IMR-90 (cell line): Measurements from ENCODE around the gene ACSL6. TPM values are rescaled to one million over a fixed set of nuclear protein-coding genes. Genes with fewer than 3 reads are reported as not detected.

Experiments
- ATAC-seq: fragments of 200-7000 bp; cut with Tn5 transposase; 2 replicates; pipeline ENCODE4 v1.9.1; 2020; ENCODE audit warnings: low read depth, mild to moderate bottlenecking, moderate library complexity
- BruUV-seq: library from RNA; stranded (reverse); fragments of 400-500 nt; replicated peaks from 2 replicates; lab custom pipeline; 2021; lab: Mats Ljungman, UMichigan
- CTCF ChIA-PET: fragments of 300-600 bp; formaldehyde crosslinking; extraction: SDS; loops from one replicate; lab custom pipeline; 2021; ENCODE audit warnings: antibody characterized with exemption; lab: Yijun Ruan, JAX
- POLR2A ChIA-PET: fragments of 300-600 bp; sonication (Branson Sonifier 250); formaldehyde crosslinking; loops from one replicate; lab custom pipeline; 2022; ENCODE audit warnings: antibody characterized with exemption; ENCODE audit not compliant: unreplicated experiment; lab: Charles Lee
- DNase-seq: peaks from one replicate; pipeline ENCODE4 v3.0.0; 2013
- H2AFZ ChIP-seq: replicated peaks from 2 replicates; pipeline ENCODE3; 2013; ENCODE audit warnings: low read length, mild to moderate bottlenecking; ENCODE audit not compliant: poor library complexity
- H2AK5ac ChIP-seq: 2 replicates; pipeline ENCODE4 v1.6.1; 2013; ENCODE audit warnings: low read depth, low read length, inconsistent platforms
- H2AK9ac ChIP-seq: replicated peaks from 2 replicates; pipeline ENCODE3; 2013; ENCODE audit warnings: mild to moderate bottlenecking, low read depth, low read length, moderate library complexity; ENCODE audit not compliant: poor library complexity
- H2BK120ac ChIP-seq: 2 replicates; pipeline ENCODE4 v1.6.1; 2013; ENCODE audit warnings: low read depth, low read length, inconsistent platforms
- H2BK15ac ChIP-seq: 3 replicates; pipeline ENCODE4 v1.6.1; 2013; ENCODE audit warnings: low read depth, low read length, inconsistent platforms
- H2BK20ac ChIP-seq: 2 replicates; pipeline ENCODE4 v1.6.1; 2013; ENCODE audit warnings: low read depth, mild to moderate bottlenecking, inconsistent platforms, low read length, moderate library complexity
- H2BK5ac ChIP-seq: 2 replicates; pipeline ENCODE4 v1.6.1; 2013; ENCODE audit warnings: mild to moderate bottlenecking, low read depth, low read length, inconsistent platforms; ENCODE audit not compliant: poor library complexity, severe bottlenecking
- H3K14ac ChIP-seq: replicated peaks from 2 replicates; pipeline ENCODE4 v1.6.1; 2013; ENCODE audit warnings: low read depth, low read length, inconsistent platforms
- H3K18ac ChIP-seq: 2 replicates; pipeline ENCODE4 v1.6.1; 2013; ENCODE audit warnings: low read depth, low read length, control low read depth
- H3K23ac ChIP-seq: 2 replicates; pipeline ENCODE4 v1.6.1; 2013; ENCODE audit warnings: low read depth, low read length, inconsistent platforms
- H3K27ac ChIP-seq: 2 replicates; pipeline ENCODE4 v1.5.1; 2013; ENCODE audit warnings: mild to moderate bottlenecking, control low read depth, low read length; ENCODE audit not compliant: insufficient read depth
- H3K27me3 ChIP-seq: 2 replicates; pipeline ENCODE4 v1.6.1; 2013; ENCODE audit warnings: low read length; ENCODE audit not compliant: control insufficient read depth, insufficient read depth
- H3K36me3 ChIP-seq: 2 replicates; pipeline ENCODE4 v1.6.1; 2013; ENCODE audit warnings: low read length, mixed read lengths; ENCODE audit not compliant: control insufficient read depth, insufficient read depth
- H3K4ac ChIP-seq: 2 replicates; pipeline ENCODE4 v1.6.1; 2013; ENCODE audit warnings: low read depth, low read length, inconsistent platforms
- H3K4me1 ChIP-seq: 2 replicates; pipeline ENCODE4 v1.6.1; 2013; ENCODE audit warnings: low read length, mixed read lengths; ENCODE audit not compliant: control insufficient read depth, insufficient read depth
- H3K4me2 ChIP-seq: 2 replicates; pipeline ENCODE4 v1.6.1; 2013; ENCODE audit warnings: low read depth, mild to moderate bottlenecking, control low read depth, low read length, moderate library complexity
- H3K4me3 ChIP-seq: 2 replicates; pipeline ENCODE4 v1.5.1; 2013; ENCODE audit warnings: low read depth, mild to moderate bottlenecking, control low read depth, low read length, moderate library complexity; ENCODE audit not compliant: insufficient read depth
- H3K56ac ChIP-seq: 2 replicates; pipeline ENCODE4 v1.6.1; 2013; ENCODE audit warnings: low read length, inconsistent platforms; ENCODE audit not compliant: insufficient read depth; ENCODE audit errors: extremely low read depth
- H3K79me1 ChIP-seq, 2 experiments: 2 replicates each; pipeline ENCODE4 v1.6.1; 2013; ENCODE audit warnings: low read length in 2 of 2, inconsistent platforms in 1 of 2, low read depth in 1 of 2
- H3K9ac ChIP-seq: 2 replicates; pipeline ENCODE4 v1.6.1; 2013; ENCODE audit warnings: low read depth, low read length, control low read depth
- H3K9me1 ChIP-seq: 2 replicates; pipeline ENCODE4 v1.6.1; 2013; ENCODE audit warnings: low read length, inconsistent platforms; ENCODE audit not compliant: insufficient read depth
- H3K9me3 ChIP-seq: 2 replicates; pipeline ENCODE4 v1.6.1; 2013; ENCODE audit warnings: low read length; ENCODE audit not compliant: control insufficient read depth, insufficient read depth
- H4K20me1 ChIP-seq: 2 replicates; pipeline ENCODE4 v1.6.1; 2013; ENCODE audit warnings: low read length, inconsistent platforms; ENCODE audit not compliant: insufficient read depth
- H4K5ac ChIP-seq: 2 replicates; pipeline ENCODE4 v1.6.1; 2013; ENCODE audit warnings: mild to moderate bottlenecking, low read depth, low read length, control low read depth
- H4K8ac ChIP-seq, 2 experiments: 2 replicates each; pipeline ENCODE4 v1.6.1; 2013; ENCODE audit warnings: low read depth in 2 of 2, low read length in 2 of 2, control low read depth in 1 of 2, inconsistent platforms in 1 of 2
- H4K91ac ChIP-seq: 2 replicates; pipeline ENCODE4 v1.6.1; 2013; ENCODE audit warnings: low read depth, low read length, inconsistent platforms; ENCODE audit not compliant: insufficient read depth
- BHLHE40 ChIP-seq: fragments of 150-350 bp; IDR thresholded peaks from 2 replicates; pipeline ENCODE4 v1.6.1; 2016; ENCODE audit warnings: mild to moderate bottlenecking, low read depth, low read length
- CEBPB ChIP-seq: IDR thresholded peaks from 2 replicates; pipeline ENCODE4 v1.6.1; 2012; ENCODE audit warnings: low read depth, low read length, improper control_type of control experiment
- CHD1 ChIP-seq: IDR thresholded peaks from 2 replicates; pipeline ENCODE4 v1.6.1; 2012; ENCODE audit warnings: low read depth, low read length, improper control_type of control experiment
- CTCF ChIP-seq: conservative IDR thresholded peaks from 2 replicates; pipeline ENCODE4 v1.5.1; 2012; ENCODE audit warnings: mild to moderate bottlenecking, low read depth, low read length, improper control_type of control experiment
- ELK1 ChIP-seq: fragments of 150-350 bp; IDR thresholded peaks from 2 replicates; pipeline ENCODE4 v1.6.1; 2016; ENCODE audit warnings: low read depth, mild to moderate bottlenecking, low read length, moderate library complexity, borderline replicate concordance
- FOS ChIP-seq: fragments of 150-350 bp; IDR thresholded peaks from 2 replicates; pipeline ENCODE4 v1.6.1; 2016; ENCODE audit warnings: low read depth, low read length
- MAFK ChIP-seq: IDR thresholded peaks from 2 replicates; pipeline ENCODE4 v1.6.1; 2012; ENCODE audit warnings: low read depth, low read length, improper control_type of control experiment
- MAZ ChIP-seq: IDR thresholded peaks from 2 replicates; pipeline ENCODE4 v1.6.1; 2012; ENCODE audit warnings: low read depth, mild to moderate bottlenecking, low read length, improper control_type of control experiment, moderate library complexity, borderline replicate concordance
- MXI1 ChIP-seq: IDR thresholded peaks from 2 replicates; pipeline ENCODE4 v1.6.1; 2012; ENCODE audit warnings: low read depth, mild to moderate bottlenecking, low read length, moderate library complexity, borderline replicate concordance
- NFE2L2 ChIP-seq: fragments of 150-350 bp; IDR thresholded peaks from 2 replicates; pipeline ENCODE4 v1.6.1; 2016; ENCODE audit warnings: low read depth, mild to moderate bottlenecking, low read length
- POLR2A ChIP-seq: IDR thresholded peaks from 2 replicates; pipeline ENCODE4 v1.6.1; 2012; ENCODE audit warnings: mild to moderate bottlenecking, low read depth, low read length
- RAD21 ChIP-seq: IDR thresholded peaks from 2 replicates; pipeline ENCODE4 v1.6.1; 2012; ENCODE audit warnings: low read length, improper control_type of control experiment
- RFX5 ChIP-seq: IDR thresholded peaks from 2 replicates; pipeline ENCODE4 v1.8.0; 2012; ENCODE audit warnings: low read depth, mild to moderate bottlenecking, low read length, moderate library complexity
- SMC3 ChIP-seq: fragments of 150-350 bp; IDR thresholded peaks from 2 replicates; pipeline ENCODE4 v1.6.1; 2016; ENCODE audit warnings: low read depth, mild to moderate bottlenecking, antibody characterized with exemption, low read length, moderate library complexity
- USF2 ChIP-seq: fragments of 150-350 bp; IDR thresholded peaks from 2 replicates; pipeline ENCODE4 v1.6.1; 2017; ENCODE audit warnings: mild to moderate bottlenecking, antibody characterized with exemption, low read length, low read depth
- WGBS, 2 experiments: methylation state at CpG; one replicate each; pipeline versions ENCODE4 v1.1.5 to v1.1.7; 2013; ENCODE audit warnings: missing lambda C conversion rate in 2 of 2; ENCODE audit not compliant: insufficient read length in 1 of 2; ENCODE audit errors: extremely low coverage in 2 of 2; 5-methylcytosine and 5-hydroxymethylcytosine counted together
- dilution Hi-C: fragments of 300-500 bp; cut with HindIII; formaldehyde crosslinking; loops from one replicate; pipeline ENCODE4 v1.14.3; 2018; ENCODE audit warnings: low sequenced_read_pairs; ENCODE audit not compliant: unreplicated experiment
- in situ Hi-C: fragments of 300-500 bp; cut with MboI; formaldehyde crosslinking; loops from 3 replicates; pipeline ENCODE4 v1.14.3; 2019; ENCODE audit warnings: low sequenced_read_pairs, inconsistent platforms, mixed read lengths
- intact Hi-C: fragments of 100-400 bp; cut with micrococcal nuclease; formaldehyde crosslinking; loops from 2 replicates; pipeline ENCODE4 v1.10.0; 2022
- polyA plus RNA-seq, 3 experiments: library from polyadenylated mRNA; depleted of rRNA; stranded (reverse); fragments of >200 nt; gene quantifications; 2 replicates each; pipeline ENCODE4 v1.2.3, GENCODE V29; 2012; ENCODE audit warnings: low replicate concordance in 1 of 3
- total RNA-seq: library from RNA; depleted of rRNA; stranded (reverse); fragments of >200 nt; gene quantifications from 2 replicates; pipeline ENCODE4 v1.2.3, GENCODE V29; 2012

ACSL6 gene
- total and polyA plus RNA-seq, 2 of the 4 experiments (the other 2 are of a cell fraction): not detected

GRCh38 chr5:132023258-132024116 is 12.0 kb upstream of the ACSL6 start:
- dilution Hi-C loops: no loop called here
- Histone ChIP-seq H2AK9ac (no peak overlapping the region), H3K9me1 (no peaks in the 10 kb centered on the region), H2BK5ac (no peak overlapping the region), H3K4me1 (no peaks in the 10 kb centered on the region), H3K27me3 (peaks cover 20% of the 10 kb centered on the region), H3K36me3 (no peaks in the 10 kb centered on the region), H2BK120ac (no peak overlapping the region), H3K9ac (no peak overlapping the region), H2AFZ (no peak overlapping the region), H3K56ac (no peak overlapping the region), H3K14ac (no peak overlapping the region), H3K18ac (no peak overlapping the region), H4K91ac (no peak overlapping the region), H3K27ac (no peak overlapping the region), H3K9me3 (no peaks in the 10 kb centered on the region), H2BK20ac (no peak overlapping the region), H4K8ac (no peak overlapping the region), H3K4me3 (no peak overlapping the region), H4K20me1 (no peaks in the 10 kb centered on the region), H3K4ac (no peak overlapping the region), H3K23ac (no peak overlapping the region), H2BK15ac (no peak overlapping the region), H3K4me2 (no peak overlapping the region), H3K79me1 (no peaks in the 10 kb centered on the region), H2AK5ac (no peak overlapping the region), H4K5ac (no peak overlapping the region)
- WGBS, 2 experiments: 43% methylated on average over 1 of the region's 5 CpGs; no CpG with 5 or more reads in 1 of the 2 experiments
- in situ Hi-C loops: no loop called here
- POLR2A ChIA-PET: no interaction called here
- no peak for ATAC-seq
- CTCF ChIA-PET: interaction anchor here (0.5 kb wide), 1 partner anchor 1635 kb away, joined by 3 read pairs; no protein-coding TSS in a partner anchor
- intact Hi-C loops: no loop called here
- DNase-seq: no peak
- no TSS peak for BruUV-seq
- TF ChIP-seq RAD21 (no peak), FOS (no peak), RFX5 (no peak), ELK1 (no peak), POLR2A (no peak), SMC3 (no peak), MAFK (no peak), NFE2L2 (no peak), MXI1 (no peak), BHLHE40 (no peak), USF2 (no peak), CHD1 (no peak), CEBPB (no peak), CTCF (no peak), MAZ (no peak)
